Activated CD4-positive, alpha-beta memory T cell treated with anti-CD3 and anti-CD28 coated beads for 36 hours (primary cell): ENCODE measurements around the gene CCDC192. TPM values are rescaled to one million over a fixed set of nuclear protein-coding genes. Genes with fewer than 3 reads are reported as not detected.

Source experiments
- CTCF ChIA-PET: fragments of 350-600 bp; sonication (Branson Sonifier 250); formaldehyde crosslinking; loops from one replicate; lab custom pipeline; 2021; ENCODE audit warnings: antibody characterized with exemption, inconsistent platforms; lab: Charles Lee
- POLR2A ChIA-PET: fragments of 350-600 bp; sonication (Branson Sonifier 250); formaldehyde crosslinking; loops from one replicate; lab custom pipeline; 2021; ENCODE audit warnings: antibody characterized with exemption; lab: Charles Lee
- DNase-seq: peaks from one replicate; pipeline ENCODE4 v3.0.0-alpha.2; 2020
- H3K27ac Mint-ChIP-seq: one replicate; pipeline ENCODE4 v1.8.0; 2021; ENCODE audit warnings: mixed read lengths
- H3K27me3 Mint-ChIP-seq: one replicate; pipeline ENCODE4 v1.8.0; 2021; ENCODE audit warnings: mixed read lengths
- H3K36me3 Mint-ChIP-seq: one replicate; pipeline ENCODE4 v1.8.0; 2021; ENCODE audit warnings: mixed read lengths
- H3K4me1 Mint-ChIP-seq: one replicate; pipeline ENCODE4 v1.8.0; 2021; ENCODE audit warnings: low read depth, mixed read lengths
- H3K4me3 Mint-ChIP-seq: one replicate; pipeline ENCODE4 v1.8.0; 2021; ENCODE audit warnings: mild to moderate bottlenecking, mixed read lengths
- H3K9me3 Mint-ChIP-seq: one replicate; pipeline ENCODE4 v1.8.0; 2021; ENCODE audit warnings: mixed read lengths
- intact Hi-C: fragments of 100-400 bp; cut with micrococcal nuclease; formaldehyde crosslinking; loops from one replicate; pipeline ENCODE4 v1.15.1; 2023
- total RNA-seq, 2 experiments: library from RNA; stranded (reverse); gene quantifications; one replicate each; pipeline ENCODE4 v1.2.3, GENCODE V29; 2021

Gene CCDC192
- total RNA-seq, 2 experiments from 2014 or later = not detected

- no peak overlapping the region for H3K4me3 Mint-ChIP-seq
- no peak overlapping the region for H3K27ac Mint-ChIP-seq
- H3K27me3 Mint-ChIP-seq = peaks cover 2% of the 10 kb centered on the region
- ChIA-PET POLR2A (no interaction called here), CTCF (no interaction called here)
- DNase-seq = no peak
- no peaks in the 10 kb centered on the region for H3K4me1 Mint-ChIP-seq
- no peaks in the 10 kb centered on the region for H3K9me3 Mint-ChIP-seq
- H3K36me3 Mint-ChIP-seq = no peaks in the 10 kb centered on the region
- intact Hi-C loops = no loop called here
Observed at GRCh38 chr5:127804886-127805426, 101.8 kb downstream of the CCDC192 start.

GRCh38 chr5:127805448-127805847 is 102.3 kb downstream of the CCDC192 start:
- ChIA-PET CTCF (no interaction called here), POLR2A (no interaction called here)
- H3K9me3 Mint-ChIP-seq = no peaks in the 10 kb centered on the region
- DNase-seq = no peak
- no peak overlapping the region for H3K4me3 Mint-ChIP-seq
- H3K36me3 Mint-ChIP-seq = no peaks in the 10 kb centered on the region
- intact Hi-C loops = no loop called here
- H3K4me1 Mint-ChIP-seq = no peaks in the 10 kb centered on the region
- H3K27ac Mint-ChIP-seq = no peak overlapping the region
- peaks cover 2% of the 10 kb centered on the region for H3K27me3 Mint-ChIP-seq

- Mint-ChIP-seq H3K36me3 (no peaks in the 10 kb centered on the region), H3K27me3 (peaks cover 2% of the 10 kb centered on the region), H3K9me3 (no peaks in the 10 kb centered on the region), H3K27ac (no peak overlapping the region), H3K4me3 (no peak overlapping the region), H3K4me1 (no peaks in the 10 kb centered on the region)
- no peak for DNase-seq
- POLR2A ChIA-PET = no interaction called here
- intact Hi-C loops = no loop called here
- CTCF ChIA-PET = interaction anchor here (1.3 to 1.4 kb wide), 2 partner anchors 10 to 20 kb away, joined by 3 to 4 read pairs; no protein-coding TSS in a partner anchor
Observed at GRCh38 chr5:127806776-127807175, 103.6 kb downstream of the CCDC192 start.

- CTCF ChIA-PET = no interaction called here
Observed at GRCh38 chr5:127809533-127809932, 106.3 kb downstream of the CCDC192 start.

GRCh38 chr5:127810017-127810416 is 106.8 kb downstream of the CCDC192 start:
- Mint-ChIP-seq H3K4me3 (no peak overlapping the region), H3K9me3 (no peaks in the 10 kb centered on the region), H3K4me1 (no peaks in the 10 kb centered on the region), H3K27ac (no peak overlapping the region), H3K27me3 (peaks cover 5% of the 10 kb centered on the region), H3K36me3 (no peaks in the 10 kb centered on the region)
- CTCF ChIA-PET = no interaction called here
- POLR2A ChIA-PET = no interaction called here
- no peak for DNase-seq
- intact Hi-C loops = no loop called here

More at GRCh38 chr5:127809533-127809932, 106.3 kb downstream of the CCDC192 start:
- intact Hi-C loops = no loop called here
- Mint-ChIP-seq H3K36me3 (no peaks in the 10 kb centered on the region), H3K4me1 (no peaks in the 10 kb centered on the region), H3K4me3 (no peak overlapping the region), H3K27ac (no peak overlapping the region), H3K27me3 (peaks cover 4% of the 10 kb centered on the region), H3K9me3 (no peaks in the 10 kb centered on the region)
- no peak for DNase-seq
- POLR2A ChIA-PET = no interaction called here

- intact Hi-C loops = no loop called here
- H3K36me3 Mint-ChIP-seq = no peaks in the 10 kb centered on the region
- H3K9me3 Mint-ChIP-seq = no peaks in the 10 kb centered on the region
- DNase-seq = no peak
- H3K27ac Mint-ChIP-seq = no peak overlapping the region
- peaks cover 7% of the 10 kb centered on the region for H3K27me3 Mint-ChIP-seq
- ChIA-PET POLR2A (no interaction called here), CTCF (no interaction called here)
- no peaks in the 10 kb centered on the region for H3K4me1 Mint-ChIP-seq
- no peak overlapping the region for H3K4me3 Mint-ChIP-seq
Observed at GRCh38 chr5:127810707-127811490, 107.7 kb downstream of the CCDC192 start.

- ChIA-PET CTCF (no interaction called here), POLR2A (no interaction called here)
- no peaks in the 10 kb centered on the region for H3K9me3 Mint-ChIP-seq
- peaks cover 7% of the 10 kb centered on the region for H3K27me3 Mint-ChIP-seq
- no peaks in the 10 kb centered on the region for H3K4me1 Mint-ChIP-seq
- DNase-seq = no peak
- no peaks in the 10 kb centered on the region for H3K36me3 Mint-ChIP-seq
- intact Hi-C loops = no loop called here
- no peak overlapping the region for H3K27ac Mint-ChIP-seq
- no peak overlapping the region for H3K4me3 Mint-ChIP-seq
Observed at GRCh38 chr5:127812570-127812969, 109.4 kb downstream of the CCDC192 start.

GRCh38 chr5:127813633-127814587 is 110.7 kb downstream of the CCDC192 start:
- H3K4me1 Mint-ChIP-seq = no peaks in the 10 kb centered on the region
- H3K9me3 Mint-ChIP-seq = no peaks in the 10 kb centered on the region
- ChIA-PET CTCF (no interaction called here), POLR2A (no interaction called here)
- H3K27ac Mint-ChIP-seq = no peak overlapping the region
- intact Hi-C loops = no loop called here
- H3K36me3 Mint-ChIP-seq = no peaks in the 10 kb centered on the region
- DNase-seq = no peak
- peaks cover 8% of the 10 kb centered on the region for H3K27me3 Mint-ChIP-seq
- H3K4me3 Mint-ChIP-seq = no peak overlapping the region

GRCh38 chr5:127814588-127814973 is 111.4 kb downstream of the CCDC192 start:
- H3K9me3 Mint-ChIP-seq = no peaks in the 10 kb centered on the region
- intact Hi-C loops = no loop called here
- H3K4me1 Mint-ChIP-seq = no peaks in the 10 kb centered on the region

GRCh38 chr5:127820910-127821553 is 117.8 kb downstream of the CCDC192 start:
- ChIA-PET CTCF (no interaction called here), POLR2A (no interaction called here)
- no peaks in the 10 kb centered on the region for H3K4me1 Mint-ChIP-seq
- intact Hi-C loops = loop anchor here (1.0 kb wide), 1 partner anchor 35 kb away; no protein-coding TSS in a partner anchor
- no peaks in the 10 kb centered on the region for H3K36me3 Mint-ChIP-seq
- H3K9me3 Mint-ChIP-seq = no peaks in the 10 kb centered on the region
- no peak for DNase-seq
- H3K4me3 Mint-ChIP-seq = no peak overlapping the region
- H3K27me3 Mint-ChIP-seq = peaks cover 3% of the 10 kb centered on the region
- H3K27ac Mint-ChIP-seq = no peak overlapping the region

More at GRCh38 chr5:127814588-127814973, 111.4 kb downstream of the CCDC192 start:
- Mint-ChIP-seq H3K36me3 (no peaks in the 10 kb centered on the region), H3K27me3 (peaks cover 8% of the 10 kb centered on the region), H3K27ac (no peak overlapping the region), H3K4me3 (no peak overlapping the region)
- no peak for DNase-seq
- ChIA-PET CTCF (no interaction called here), POLR2A (no interaction called here)

GRCh38 chr5:127821896-127822295 is 118.7 kb downstream of the CCDC192 start:
- Mint-ChIP-seq H3K36me3 (no peaks in the 10 kb centered on the region), H3K4me1 (no peaks in the 10 kb centered on the region), H3K27me3 (peaks cover 3% of the 10 kb centered on the region), H3K27ac (no peak overlapping the region), H3K9me3 (no peaks in the 10 kb centered on the region), H3K4me3 (no peak overlapping the region)
- ChIA-PET CTCF (no interaction called here), POLR2A (no interaction called here)
- intact Hi-C loops = loop anchor here (1.0 kb wide), 1 partner anchor 36 kb away; no protein-coding TSS in a partner anchor
- no peak for DNase-seq

GRCh38 chr5:127824126-127824525 is 120.9 kb downstream of the CCDC192 start:
- intact Hi-C loops = no loop called here
- peaks cover 10% of the 10 kb centered on the region for H3K27me3 Mint-ChIP-seq
- no peaks in the 10 kb centered on the region for H3K4me1 Mint-ChIP-seq
- no peak for DNase-seq
- ChIA-PET POLR2A (no interaction called here), CTCF (no interaction called here)
- no peaks in the 10 kb centered on the region for H3K36me3 Mint-ChIP-seq
- no peak overlapping the region for H3K27ac Mint-ChIP-seq
- no peak overlapping the region for H3K4me3 Mint-ChIP-seq
- no peaks in the 10 kb centered on the region for H3K9me3 Mint-ChIP-seq
